K562 (cell line): Measurements from ENCODE around the gene CPNE1. TPM values are rescaled to one million over a fixed set of nuclear protein-coding genes. Genes with fewer than 3 reads are reported as not detected.

ENCODE experiments used
- ARID2 ChIP-seq: fragments of 450-650 bp; IDR thresholded peaks from 2 replicates; pipeline ENCODE4 v1.6.1; 2017; ENCODE audit warnings: antibody characterized with exemption, mild to moderate bottlenecking
- CGGBP1 ChIP-seq: fragments of 250-450 bp; sonication (Bioruptor Pico); IDR thresholded peaks from 2 replicates; pipeline ENCODE4 v1.9.0; 2021; ENCODE audit warnings: mild to moderate bottlenecking
- CHCHD3 ChIP-seq: fragments of 250-450 bp; sonication (Bioruptor Pico); IDR thresholded peaks from 2 replicates; pipeline ENCODE4 v2.1.2; 2022; ENCODE audit warnings: mild to moderate bottlenecking
- ETS1 ChIP-seq: conservative IDR thresholded peaks from 2 replicates; pipeline ENCODE4 v1.6.1; 2011; ENCODE audit warnings: low read depth, mild to moderate bottlenecking, low read length; ENCODE audit not compliant: control insufficient read depth
- HMGN3 ChIP-seq: IDR thresholded peaks from 2 replicates; pipeline ENCODE4 v1.6.1; 2011; ENCODE audit warnings: borderline replicate concordance, low read depth, mild to moderate bottlenecking, mixed read lengths, low read length; ENCODE audit not compliant: insufficient read length; ENCODE audit errors: extremely low read depth
- HNRNPUL1 ChIP-seq: fragments of 200-400 bp; formaldehyde crosslinking; IDR thresholded peaks from 2 replicates; pipeline ENCODE4 v1.6.1; 2017; ENCODE audit warnings: low read length
- MCM3 ChIP-seq: fragments of 450-650 bp; IDR thresholded peaks from 2 replicates; pipeline ENCODE4 v1.6.1; 2016
- MTA1 ChIP-seq: fragments of 450-650 bp; IDR thresholded peaks from 2 replicates; pipeline ENCODE4 v1.6.1; 2017; ENCODE audit warnings: borderline replicate concordance
- MTA3 ChIP-seq: fragments of 450-650 bp; formaldehyde crosslinking; IDR thresholded peaks from 2 replicates; pipeline ENCODE4 v1.6.1; 2017; ENCODE audit warnings: mild to moderate bottlenecking, borderline replicate concordance
- MXD1 ChIP-seq: fragments of 250-450 bp; sonication (Bioruptor Pico); IDR thresholded peaks from 2 replicates; pipeline ENCODE4 v1.8.0; 2021; ENCODE audit warnings: borderline replicate concordance, mild to moderate bottlenecking, moderate library complexity; ENCODE audit not compliant: poor library complexity, severe bottlenecking
- POLR2AphosphoS2 ChIP-seq: IDR thresholded peaks from 2 replicates; pipeline ENCODE4 v1.6.1; 2012; ENCODE audit warnings: low read length, improper control_type of control experiment
- POLR2AphosphoS5 ChIP-seq: IDR thresholded peaks from 2 replicates; pipeline ENCODE4 v1.6.1; 2011; ENCODE audit warnings: mild to moderate bottlenecking, low read depth, low read length, moderate library complexity; ENCODE audit not compliant: control insufficient read depth, insufficient read depth
- PTBP1 ChIP-seq: fragments of 200-400 bp; formaldehyde crosslinking; IDR thresholded peaks from 2 replicates; pipeline ENCODE4 v1.6.1; 2017; ENCODE audit warnings: low read depth, low read length
- PURB ChIP-seq: sonication (generic); formaldehyde crosslinking; IDR thresholded peaks from 2 replicates; pipeline ENCODE4 v1.9.0; 2021; ENCODE audit warnings: low read depth, mild to moderate bottlenecking, missing genetic modification reagents
- RBFOX2 ChIP-seq: fragments of 200-400 bp; formaldehyde crosslinking; IDR thresholded peaks from 2 replicates; pipeline ENCODE4 v1.6.1; 2017; ENCODE audit warnings: low read depth, mild to moderate bottlenecking, low read length, moderate library complexity
- RHOXF2B ChIP-seq: fragments of 250-450 bp; sonication (Bioruptor Pico); conservative IDR thresholded peaks from 2 replicates; pipeline ENCODE4 v1.5.1; 2021
- SREBF1 ChIP-seq: fragments of 150-350 bp; IDR thresholded peaks from 2 replicates; pipeline ENCODE4 v1.6.1; 2014; ENCODE audit warnings: antibody characterized with exemption, low read depth, low read length, borderline replicate concordance
- SREBF2 ChIP-seq: sonication (generic); formaldehyde crosslinking; IDR thresholded peaks from 2 replicates; pipeline ENCODE4 v1.4.0; 2020; ENCODE audit warnings: mild to moderate bottlenecking, missing genetic modification reagents
- SUPT5H ChIP-seq: fragments of 450-650 bp; IDR thresholded peaks from 2 replicates; pipeline ENCODE4 v1.6.1; 2016
- ZBTB34 ChIP-seq: fragments of 250-450 bp; sonication (Bioruptor Pico); IDR thresholded peaks from 2 replicates; pipeline ENCODE4 v1.8.0; 2021; ENCODE audit warnings: mild to moderate bottlenecking, moderate library complexity
- ZNF165 ChIP-seq: fragments of 250-450 bp; sonication (Bioruptor Pico); IDR thresholded peaks from 2 replicates; pipeline ENCODE4 v1.4.0; 2020; ENCODE audit warnings: borderline replicate concordance
- ZNF184 ChIP-seq: sonication (generic); formaldehyde crosslinking; IDR thresholded peaks from 2 replicates; pipeline ENCODE4 v1.5.0; 2020; ENCODE audit warnings: missing genetic modification reagents
- ZNF408 ChIP-seq: fragments of 250-450 bp; sonication (Bioruptor Pico); IDR thresholded peaks from 2 replicates; pipeline ENCODE4 v1.4.0; 2020; ENCODE audit warnings: low read depth, mild to moderate bottlenecking, moderate library complexity
- ZNF41 ChIP-seq: fragments of 250-450 bp; sonication (Bioruptor Pico); conservative IDR thresholded peaks from 2 replicates; pipeline ENCODE4 v1.4.0; 2020; ENCODE audit warnings: mild to moderate bottlenecking
- ZNF436 ChIP-seq: fragments of 250-450, 450-650 bp; sonication (Bioruptor Pico); formaldehyde crosslinking; IDR thresholded peaks from 2 replicates; pipeline ENCODE4 v1.7.0; 2020; ENCODE audit warnings: mild to moderate bottlenecking
- ZNF445 ChIP-seq: fragments of 250-450 bp; sonication (Bioruptor Pico); IDR thresholded peaks from 2 replicates; pipeline ENCODE4 v1.4.0; 2020; ENCODE audit warnings: low read depth, mild to moderate bottlenecking, moderate library complexity
- ZNF644 ChIP-seq: fragments of 200-800 bp; sonication (Bioruptor generic); IDR thresholded peaks from 2 replicates; pipeline ENCODE4 v1.6.1; 2016; ENCODE audit warnings: low read depth, missing genetic modification characterization, missing compliant biosample characterization
- polyA plus RNA-seq, 8 experiments: library from polyadenylated mRNA; depleted of rRNA in 4 of 8; stranded (reverse) in 5 of 8; unstranded in 3 of 8; fragments of >200 nt; fragmentation: Nextera tagmentation in 2 of 8; fragmentation: Illumina TruSeq in 1 of 8; extraction: Ambion mirVana in 2 of 8; extraction: Trizol in 1 of 8; gene quantifications; 2 replicates each; pipeline versions ENCODE4 v1.2.1 to v1.2.3, GENCODE V29; 2011 to 2014; ENCODE audit warnings: inconsistent platforms in 1 of 8, missing spikeins in 1 of 8
- total RNA-seq, 7 experiments: library from RNA; depleted of rRNA in 6 of 7; stranded (reverse); fragments of >200 nt in 6 of 7; fragmentation: Illumina TruSeq in 2 of 7; extraction: Trizol in 2 of 7; gene quantifications; 2 replicates each; pipeline versions ENCODE4 v1.2.1 to v1.2.3, GENCODE V29; 2011 to 2021; ENCODE audit warnings: low replicate concordance in 1 of 7

Gene CPNE1
- total and polyA plus RNA-seq, 9 of the 15 experiments (the other 6 are each of a cell fraction or from before 2014, with no cell fraction given) = 42.1 to 102 (median 56.0) TPM

- TF ChIP-seq CGGBP1 (CRISPR knock-in tag) = no peak
- no peak for TF ChIP-seq MCM3
- TF ChIP-seq MXD1 (CRISPR knock-in tag) = no peak
- no peak for TF ChIP-seq SREBF2 (CRISPR knock-in tag)
- TF ChIP-seq POLR2AphosphoS2 = 0 out of 2 replicates have a peak, but pooled peaks have one; percentile 29
- TF ChIP-seq ZNF41 (CRISPR knock-in tag) = no peak
- no peak for TF ChIP-seq CHCHD3 (CRISPR knock-in tag)
- TF ChIP-seq RBFOX2 = 0 out of 2 replicates have a peak, but pooled peaks have one; percentile 23
- peak; percentile 63 for TF ChIP-seq POLR2AphosphoS5
- no peak for TF ChIP-seq ZNF644 (tag)
- no peak for TF ChIP-seq PTBP1
- TF ChIP-seq MTA1 = no peak
- TF ChIP-seq ARID2 = no peak
- TF ChIP-seq HMGN3 = no peak
- TF ChIP-seq PURB (CRISPR knock-in tag) = no peak
- 0 out of 2 replicates have a peak, but pooled peaks have one; percentile 16 for TF ChIP-seq ZNF436 (CRISPR knock-in tag)
- TF ChIP-seq ZNF165 (CRISPR knock-in tag) = no peak
- TF ChIP-seq SREBF1 = no peak
- TF ChIP-seq ETS1 = no peak
- no peak for TF ChIP-seq ZNF445
- TF ChIP-seq SUPT5H = peak; percentile 38
- no peak for TF ChIP-seq ZBTB34 (CRISPR knock-in tag)
- TF ChIP-seq HNRNPUL1 = no peak
- no peak for TF ChIP-seq ZNF184 (CRISPR knock-in tag)
- TF ChIP-seq RHOXF2B = no peak
- no peak for TF ChIP-seq MTA3
- no peak for TF ChIP-seq ZNF408
Observed at GRCh38 chr20:35702824-35703695, 38.4 kb upstream of the CPNE1 start (continued).
